WI38 (cell line): ENCODE measurements around the gene SEMA3G.

Experiments used
- H3K4me3 ChIP-seq: 2 replicates; pipeline ENCODE4 v1.5.1; 2011; ENCODE audit warnings: low read depth, mild to moderate bottlenecking, control low read depth, low read length
- CTCF ChIP-seq: IDR thresholded peaks from 2 replicates; pipeline ENCODE4 v1.5.1; 2012; ENCODE audit warnings: low read depth, mild to moderate bottlenecking, control low read depth, low read length

The SEMA3G gene

GRCh38 chr3:52444860-52445793 lies at the start of gene SEMA3G:
TSS of gene SEMA3G (minus strand) at chr3:52445103. CDS start at chr3:52445027, 76 bp downstream.
- H3K4me3 ChIP-seq: no peak within 1 kb of the TSS
- TF ChIP-seq CTCF: no peak

GRCh38 chr3:52494445-52494844 lies 49.5 kb upstream of the SEMA3G start:
- no peak for TF ChIP-seq CTCF
- H3K4me3 ChIP-seq: no peak overlapping the region

GRCh38 chr3:52493232-52494017 lies 48.5 kb upstream of the SEMA3G start:
- no peak overlapping the region for H3K4me3 ChIP-seq
- no peak for TF ChIP-seq CTCF

- no peak for TF ChIP-seq CTCF
- no peak overlapping the region for H3K4me3 ChIP-seq
Observed at GRCh38 chr3:52492059-52492458, 47.2 kb upstream of the SEMA3G start.

- H3K4me3 ChIP-seq: no peak overlapping the region
- TF ChIP-seq CTCF: no peak
Observed at GRCh38 chr3:52490939-52491526, 46.1 kb upstream of the SEMA3G start.

GRCh38 chr3:52490035-52490938 lies 45.4 kb upstream of the SEMA3G start:
- TF ChIP-seq CTCF: no peak

More at GRCh38 chr3:52490035-52490938, 45.4 kb upstream of the SEMA3G start:
- no peak overlapping the region for H3K4me3 ChIP-seq
